ENCODE data around the gene LPIN1. TPM values are rescaled to one million over a fixed set of nuclear protein-coding genes. Genes with fewer than 3 reads are reported as not detected.

Gene LPIN1
- total RNA-seq, 2 experiments from 2014 or later: 115 to 128 TPM

- no peaks in the 10 kb centered on the region for H3K9me3 ChIP-seq (ENCODE audit: control insufficient read depth in 1 of 2, insufficient read depth in 1 of 2, low read length in 2 of 2)
- TF ChIP-seq CTCF (IDR thresholded peaks at IDR 0.05): no peak
- peaks cover 3% of the 10 kb centered on the region for H3K9me3 Mint-ChIP-seq
- intact Hi-C loops (cut with DNase I, micrococcal nuclease): no loop called here
- peaks cover 11% of the 10 kb centered on the region for H3K4me1 Mint-ChIP-seq (ENCODE audit: low read depth)
- H3K36me3 Mint-ChIP-seq (ENCODE audit: low read depth): no peaks in the 10 kb centered on the region
- ChIA-PET POLR2A (no interaction called here), CTCF (no interaction called here)
- H3K27ac ChIP-seq (ENCODE audit: low read depth in 1 of 2, low read length in 2 of 2): no peak overlapping the region
- ATAC-seq (ENCODE audit: poor library complexity) (no peak), DNase-seq (no peak)
- H3K4me1 ChIP-seq (ENCODE audit: insufficient read depth, low read length): peaks cover 10% of the 10 kb centered on the region
- no peak overlapping the region for H3K4me3 Mint-ChIP-seq
- no peak overlapping the region for H3K4me3 ChIP-seq (ENCODE audit: low read length)
- H3K27me3 ChIP-seq (ENCODE audit: control insufficient read depth in 1 of 2, insufficient read depth in 2 of 2, low read length in 2 of 2): no peaks in the 10 kb centered on the region
- H3K36me3 ChIP-seq (ENCODE audit: insufficient read depth, low read length): no peaks in the 10 kb centered on the region
- no peak overlapping the region for H3K27ac Mint-ChIP-seq
- H3K27me3 Mint-ChIP-seq: no peaks in the 10 kb centered on the region
Observed at GRCh38 chr2:11876436-11876835, 130.0 kb downstream of the LPIN1 start.

- peaks cover 3% of the 10 kb centered on the region for H3K9me3 Mint-ChIP-seq
- no peak overlapping the region for H3K27ac Mint-ChIP-seq
- ChIA-PET CTCF (no interaction called here), POLR2A (no interaction called here)
- H3K9me3 ChIP-seq (ENCODE audit: control insufficient read depth in 1 of 2, insufficient read depth in 1 of 2, low read length in 2 of 2): no peaks in the 10 kb centered on the region
- no peaks in the 10 kb centered on the region for H3K27me3 Mint-ChIP-seq
- no peak overlapping the region for H3K4me3 Mint-ChIP-seq
- no peaks in the 10 kb centered on the region for H3K27me3 ChIP-seq (ENCODE audit: control insufficient read depth in 1 of 2, insufficient read depth in 2 of 2, low read length in 2 of 2)
- H3K36me3 Mint-ChIP-seq (ENCODE audit: low read depth): no peaks in the 10 kb centered on the region
- H3K4me1 Mint-ChIP-seq (ENCODE audit: low read depth): peaks cover 11% of the 10 kb centered on the region
- DNase-seq: no peak
- intact Hi-C loops (cut with DNase I, micrococcal nuclease): no loop called here
- H3K4me3 ChIP-seq (ENCODE audit: low read length): no peak overlapping the region
- ATAC-seq (ENCODE audit: poor library complexity): no peak
- peaks cover 10% of the 10 kb centered on the region for H3K4me1 ChIP-seq (ENCODE audit: insufficient read depth, low read length)
- no peak overlapping the region for H3K27ac ChIP-seq (ENCODE audit: low read depth in 1 of 2, low read length in 2 of 2)
- TF ChIP-seq CTCF (IDR thresholded peaks at IDR 0.05): no peak
- no peaks in the 10 kb centered on the region for H3K36me3 ChIP-seq (ENCODE audit: insufficient read depth, low read length)
Observed at GRCh38 chr2:11876889-11877288, 130.5 kb downstream of the LPIN1 start.

Small RNA genes within 50 kb of the gene (microRNA-seq; reads per million reads assigned to microRNA genes)
- gene MIR4262 (ENCODE audit: borderline microRNAs expressed, borderline replicate concordance): not detected
- 1.0 reads per million for gene MIR548S (ENCODE audit: borderline microRNAs expressed, borderline replicate concordance)

Other genes with a start within 250 kb of the LPIN1 start
- under 1 TPM; 0.22 to 0.31 TPM for gene GREB1, start 212.6 kb upstream of the LPIN1 start, total RNA-seq
- gene NTSR2, start 76.4 kb upstream of the LPIN1 start, total RNA-seq: not detected

All from CD4-positive, alpha-beta T cell (primary cell).